T47D (cell line): ENCODE results near the gene LAT.
"Not testable (repeated sequence)": the region's sequence is repeated elsewhere in the genome, so short reads cannot be mapped to it uniquely, and the experiment has no call there.

Experiments used
- DNase-seq, 2 experiments: peaks; one replicate each; pipeline versions ENCODE4 v3.0.0 to v3.0.0-alpha.2; 2011 to 2012; ENCODE audit warnings: low read depth in 1 of 2, low spot score in 1 of 2
- JUND ChIP-seq: IDR thresholded peaks from 2 replicates; pipeline ENCODE4 v1.6.1; 2012; ENCODE audit warnings: low read depth
- in situ Hi-C: cut with HindIII; loops from 2 replicates; pipeline ENCODE4 v1.10.0; 2016; ENCODE audit warnings: low sequenced_read_pairs, low pct_unique_long_range_greater_than_20kb

LAT gene

GRCh38 chr16:29000019-29000418 is 15.2 kb downstream of the LAT start:
- in situ Hi-C loops = no loop called here
- no peak for DNase-seq
- no peak for TF ChIP-seq JUND

GRCh38 chr16:29004496-29005139 is 19.8 kb downstream of the LAT start:
- in situ Hi-C loops, DNase-seq: not testable (repeated sequence)

GRCh38 chr16:29007730-29008593 is 23.1 kb downstream of the LAT start:
- TF ChIP-seq JUND = no peak
- no peak for DNase-seq
- in situ Hi-C loops = no loop called here

GRCh38 chr16:29009050-29009837 is 24.4 kb downstream of the LAT start:
- in situ Hi-C loops = no loop called here
- DNase-seq = no peak
- TF ChIP-seq JUND = no peak

GRCh38 chr16:29009838-29010166 is 24.9 kb downstream of the LAT start:
- no peak for TF ChIP-seq JUND
- in situ Hi-C loops = no loop called here

GRCh38 chr16:29011112-29011511 is 26.3 kb downstream of the LAT start:
- in situ Hi-C loops = no loop called here
- DNase-seq = no peak
- no peak for TF ChIP-seq JUND

More at GRCh38 chr16:29009838-29010166, 24.9 kb downstream of the LAT start:
- no peak for DNase-seq

- DNase-seq = no peak
- TF ChIP-seq JUND = no peak
- in situ Hi-C loops = no loop called here
Observed at GRCh38 chr16:29011851-29012250, 27.0 kb downstream of the LAT start.

GRCh38 chr16:29012913-29013553 is 28.2 kb downstream of the LAT start:
- in situ Hi-C loops = no loop called here
- DNase-seq = no peak
- TF ChIP-seq JUND = no peak

GRCh38 chr16:29014561-29015069 is 29.8 kb downstream of the LAT start:
- in situ Hi-C loops = no loop called here
- TF ChIP-seq JUND = no peak
- DNase-seq = no peak

GRCh38 chr16:29022196-29022595 is 37.3 kb downstream of the LAT start:
- TF ChIP-seq JUND = no peak
- DNase-seq = no peak
- in situ Hi-C loops = no loop called here

GRCh38 chr16:29023279-29024277 is 38.7 kb downstream of the LAT start:
- no peak for TF ChIP-seq JUND
- in situ Hi-C loops = no loop called here
- no peak for DNase-seq
